Measurements from ENCODE around the gene KLF12. TPM values are rescaled to one million over a fixed set of nuclear protein-coding genes. Genes with fewer than 3 reads are reported as not detected.

Gene KLF12
- total RNA-seq, 1 donor = 43.4 TPM

GRCh38 chr13:74111399-74111798 is 22.8 kb downstream of the KLF12 start:
- H3K79me2 ChIP-seq (ENCODE audit: insufficient read depth, low read length) = peaks cover 96% of the 10 kb centered on the region

GRCh38 chr13:74110053-74110452 is 24.2 kb downstream of the KLF12 start:
- Histone ChIP-seq H3K4me1 (ENCODE audit: insufficient read depth, low read length) (peaks cover 30% of the 10 kb centered on the region), H3K27ac (ENCODE audit: low read depth, low read length) (no peak overlapping the region), H4K20me1 (ENCODE audit: insufficient read depth, low read length) (peaks cover 24% of the 10 kb centered on the region), H3K79me2 (ENCODE audit: insufficient read depth, low read length) (peaks cover 97% of the 10 kb centered on the region), H3K4me2 (ENCODE audit: insufficient read depth, low read length) (no peak overlapping the region), H3K9me3 (ENCODE audit: low read depth, low read length) (no peaks in the 10 kb centered on the region), H2AFZ (ENCODE audit: low read length) (no peak overlapping the region), H3K36me3 (ENCODE audit: insufficient read depth, low read length) (no peaks in the 10 kb centered on the region), H3K27me3 (ENCODE audit: insufficient read depth, low read length) (no peaks in the 10 kb centered on the region), H3K4me3 (ENCODE audit: insufficient read depth, low read length) (no peak overlapping the region)
- no peak for DNase-seq (ENCODE audit: insufficient read length, low spot score, missing footprints)
- no peak for TF ChIP-seq CTCF (IDR thresholded peaks at IDR 0.05; ENCODE audit: extremely low read depth, low read depth, low read length)

More at GRCh38 chr13:74111399-74111798, 22.8 kb downstream of the KLF12 start:
- no peak overlapping the region for H3K4me3 ChIP-seq (ENCODE audit: insufficient read depth, low read length)
- no peak overlapping the region for H3K4me2 ChIP-seq (ENCODE audit: insufficient read depth, low read length)
- peaks cover 40% of the 10 kb centered on the region for H3K4me1 ChIP-seq (ENCODE audit: insufficient read depth, low read length)
- H4K20me1 ChIP-seq (ENCODE audit: insufficient read depth, low read length) = peaks cover 22% of the 10 kb centered on the region
- H3K36me3 ChIP-seq (ENCODE audit: insufficient read depth, low read length) = no peaks in the 10 kb centered on the region
- no peaks in the 10 kb centered on the region for H3K9me3 ChIP-seq (ENCODE audit: low read depth, low read length)
- H3K27ac ChIP-seq (ENCODE audit: low read depth, low read length) = no peak overlapping the region
- no peak for TF ChIP-seq CTCF (IDR thresholded peaks at IDR 0.05; ENCODE audit: extremely low read depth, low read depth, low read length)
- no peak overlapping the region for H2AFZ ChIP-seq (ENCODE audit: low read length)
- no peak for DNase-seq (ENCODE audit: insufficient read length, low spot score, missing footprints)
- no peaks in the 10 kb centered on the region for H3K27me3 ChIP-seq (ENCODE audit: insufficient read depth, low read length)

DNA sequence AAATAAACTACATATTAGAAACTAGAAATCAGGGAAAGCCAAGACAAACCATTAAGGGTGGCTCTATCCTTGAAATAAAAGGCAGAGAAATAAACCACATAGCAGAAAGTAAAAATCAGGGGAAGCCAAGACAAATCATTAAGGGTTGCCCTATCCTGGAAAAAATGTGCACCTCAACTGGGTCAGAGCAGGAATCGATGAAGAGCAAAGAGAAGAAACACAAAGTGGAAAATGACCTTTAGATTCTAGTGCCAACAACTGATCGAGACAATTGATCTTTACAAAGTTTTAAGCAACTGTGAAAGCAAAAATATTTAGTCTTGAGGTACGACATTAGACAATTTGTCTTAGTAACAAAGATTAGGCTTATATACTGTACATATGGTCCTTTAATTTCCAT is 26.6 kb downstream of the KLF12 start:
- no peak overlapping the region for H3K4me2 ChIP-seq (ENCODE audit: insufficient read depth, low read length)
- no peaks in the 10 kb centered on the region for H3K9me3 ChIP-seq (ENCODE audit: low read depth, low read length)
- H3K4me3 ChIP-seq (ENCODE audit: insufficient read depth, low read length) = no peak overlapping the region
- peaks cover 98% of the 10 kb centered on the region for H3K79me2 ChIP-seq (ENCODE audit: insufficient read depth, low read length)
- DNase-seq (ENCODE audit: insufficient read length, low spot score, missing footprints) = no peak
- H2AFZ ChIP-seq (ENCODE audit: low read length) = no peak overlapping the region
- H3K4me1 ChIP-seq (ENCODE audit: insufficient read depth, low read length) = peaks cover 22% of the 10 kb centered on the region
- H3K27me3 ChIP-seq (ENCODE audit: insufficient read depth, low read length) = no peaks in the 10 kb centered on the region
- peaks cover 33% of the 10 kb centered on the region for H4K20me1 ChIP-seq (ENCODE audit: insufficient read depth, low read length)
- H3K27ac ChIP-seq (ENCODE audit: low read depth, low read length) = no peak overlapping the region
- no peaks in the 10 kb centered on the region for H3K36me3 ChIP-seq (ENCODE audit: insufficient read depth, low read length)
- TF ChIP-seq CTCF (IDR thresholded peaks at IDR 0.05; ENCODE audit: extremely low read depth, low read depth, low read length) = no peak

- Histone ChIP-seq H3K36me3 (ENCODE audit: insufficient read depth, low read length) (no peaks in the 10 kb centered on the region), H3K9me3 (ENCODE audit: low read depth, low read length) (no peaks in the 10 kb centered on the region), H3K79me2 (ENCODE audit: insufficient read depth, low read length) (peaks cover 99% of the 10 kb centered on the region), H3K4me2 (ENCODE audit: insufficient read depth, low read length) (no peak overlapping the region), H3K4me1 (ENCODE audit: insufficient read depth, low read length) (peaks cover 21% of the 10 kb centered on the region), H3K27ac (ENCODE audit: low read depth, low read length) (no peak overlapping the region), H3K4me3 (ENCODE audit: insufficient read depth, low read length) (no peak overlapping the region), H2AFZ (ENCODE audit: low read length) (no peak overlapping the region), H3K27me3 (ENCODE audit: insufficient read depth, low read length) (no peaks in the 10 kb centered on the region), H4K20me1 (ENCODE audit: insufficient read depth, low read length) (peaks cover 46% of the 10 kb centered on the region)
- no peak for TF ChIP-seq CTCF (IDR thresholded peaks at IDR 0.05; ENCODE audit: extremely low read depth, low read depth, low read length)
- no peak for DNase-seq (ENCODE audit: insufficient read length, low spot score, missing footprints)
Observed at GRCh38 chr13:74105871-74106270, 28.3 kb downstream of the KLF12 start.
